ENCODE results near the gene DTX3L.

The DTX3L gene

DNA sequence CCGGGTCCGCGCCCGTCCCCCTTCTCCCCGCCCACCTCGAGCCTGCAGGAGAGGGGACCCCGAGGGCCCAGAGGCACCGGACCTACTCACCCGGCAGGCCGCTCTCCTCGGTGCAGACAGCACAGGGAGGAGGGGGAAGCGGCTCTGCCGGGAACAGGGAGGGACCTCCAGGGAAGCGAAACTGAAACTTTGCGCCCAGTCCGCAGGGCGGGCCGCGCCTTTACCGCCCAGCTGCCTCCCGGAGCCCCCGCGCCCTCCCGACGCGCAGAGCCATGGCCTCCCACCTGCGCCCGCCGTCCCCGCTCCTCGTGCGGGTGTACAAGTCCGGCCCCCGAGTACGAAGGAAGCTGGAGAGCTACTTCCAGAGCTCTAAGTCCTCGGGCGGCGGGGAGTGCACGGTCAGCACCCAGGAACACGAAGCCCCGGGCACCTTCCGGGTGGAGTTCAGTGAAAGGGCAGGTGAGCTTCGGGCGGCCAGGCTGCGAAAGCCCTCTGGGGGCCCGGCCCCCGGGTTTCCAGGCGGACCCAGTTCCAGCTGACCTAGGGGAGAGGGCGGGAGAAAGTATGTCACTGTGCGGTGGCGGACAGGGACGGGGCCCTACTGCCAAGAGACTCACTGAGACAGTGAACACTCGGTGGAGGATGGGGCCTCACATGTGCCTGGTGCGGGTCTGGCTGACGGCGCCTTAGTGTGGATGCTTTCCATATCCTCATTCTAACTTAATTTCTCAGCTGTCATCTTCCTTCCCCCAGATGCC lies at the start of gene DTX3L, which contains the start of gene PARP9:
TSS of gene DTX3L (plus strand) at position 184 of the 758 bp plus-strand sequence. CDS start at position 273, 89 bp downstream.
TSS of gene PARP9 (minus strand) at position 146 of the 758 bp plus-strand sequence. CDS start 4,680 bp downstream, outside the sequence.
- Histone ChIP-seq H3K27me3 (ENCODE audit: insufficient read depth, insufficient read length) (peaks cover 24% of the 10 kb centered on the region), H3K4me3 (ENCODE audit: insufficient read length, low read depth) (peak within 1 kb of the TSS; percentile 65), H3K4me1 (ENCODE audit: insufficient read depth, insufficient read length) (no peaks in the 10 kb centered on the region), H3K36me3 (ENCODE audit: insufficient read depth, insufficient read length, low read length) (peaks cover 4% of the 10 kb centered on the region), H3K9me3 (ENCODE audit: insufficient read depth, low read length) (no peaks in the 10 kb centered on the region), H3K9ac (ENCODE audit: insufficient read length, low read depth) (peak within 1 kb of the TSS; percentile 84)
- no peak for TF ChIP-seq SUZ12 (IDR thresholded peaks at IDR 0.05; ENCODE audit: extremely low read depth, insufficient read depth, insufficient read length)
- no peak for TF ChIP-seq ZNF274 (IDR thresholded peaks at IDR 0.05; ENCODE audit: low read depth, low read length)
- TF ChIP-seq YY1 (IDR thresholded peaks at IDR 0.05; ENCODE audit: insufficient read depth, insufficient read length) = no peak
- DNase-seq (ENCODE audit: low read depth, low spot score) = no peak

DNA sequence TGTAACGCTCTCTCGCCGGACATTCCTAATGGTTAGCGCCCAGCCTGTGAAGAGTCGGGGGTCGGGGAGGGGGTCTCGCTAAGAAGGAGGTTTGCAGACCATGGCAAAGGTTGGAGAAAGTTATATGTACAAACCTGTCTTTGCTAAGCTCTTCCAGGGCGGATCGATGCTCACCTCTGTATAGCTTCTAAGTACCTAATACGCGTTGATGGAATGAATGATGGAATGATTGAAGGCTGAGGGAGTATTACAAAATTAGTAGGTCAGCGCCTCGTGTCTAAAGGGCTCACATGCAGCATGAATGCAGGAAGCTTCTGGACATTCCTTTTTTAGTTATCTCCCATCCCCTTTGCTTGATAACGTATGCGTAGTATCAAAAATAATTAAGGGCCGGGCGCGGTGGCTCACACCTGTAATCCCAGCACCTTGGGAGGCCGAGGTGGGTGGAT lies 49.1 kb upstream of the DTX3L start:
- TF ChIP-seq ZNF274 (IDR thresholded peaks at IDR 0.05; ENCODE audit: low read depth, low read length) = no peak
- no peak for TF ChIP-seq SUZ12 (IDR thresholded peaks at IDR 0.05; ENCODE audit: extremely low read depth, insufficient read depth, insufficient read length)
- TF ChIP-seq YY1 (IDR thresholded peaks at IDR 0.05; ENCODE audit: insufficient read depth, insufficient read length) = no peak
- no peaks in the 10 kb centered on the region for H3K9me3 ChIP-seq (ENCODE audit: insufficient read depth, low read length)
- H3K36me3 ChIP-seq (ENCODE audit: insufficient read depth, insufficient read length, low read length) = peaks cover 8% of the 10 kb centered on the region
- DNase-seq (ENCODE audit: low read depth, low spot score) = no peak
- no peaks in the 10 kb centered on the region for H3K27me3 ChIP-seq (ENCODE audit: insufficient read depth, insufficient read length)
- H3K9ac ChIP-seq (ENCODE audit: insufficient read length, low read depth) = peak overlapping the region; percentile 94
- peaks cover 1% of the 10 kb centered on the region for H3K4me1 ChIP-seq (ENCODE audit: insufficient read depth, insufficient read length)
- H3K4me3 ChIP-seq (ENCODE audit: insufficient read length, low read depth) = peak overlapping the region; percentile 78

DNA sequence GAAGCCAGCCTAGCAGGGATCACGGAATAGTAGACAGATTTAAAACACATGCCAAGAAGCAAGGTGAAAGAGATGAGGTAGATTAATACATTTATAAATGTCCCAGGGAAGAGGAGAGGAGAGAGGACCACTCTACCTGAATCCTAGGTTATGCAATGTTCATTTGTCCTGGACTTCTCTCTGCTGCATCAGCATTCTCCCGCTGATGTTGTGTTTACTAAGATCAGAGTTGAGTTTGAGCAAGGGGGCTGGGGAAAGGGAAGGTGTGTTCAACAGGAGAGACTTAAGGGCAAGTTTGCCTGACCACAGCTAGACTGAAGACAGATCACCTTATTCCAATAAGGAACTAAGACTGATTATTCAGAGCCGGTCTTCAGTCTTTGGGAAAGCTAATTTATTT lies 48.3 kb upstream of the DTX3L start:
- DNase-seq (ENCODE audit: low read depth, low spot score) = no peak
- H3K4me1 ChIP-seq (ENCODE audit: insufficient read depth, insufficient read length) = peaks cover 1% of the 10 kb centered on the region
- TF ChIP-seq YY1 (IDR thresholded peaks at IDR 0.05; ENCODE audit: insufficient read depth, insufficient read length) (no peak), ZNF274 (IDR thresholded peaks at IDR 0.05; ENCODE audit: low read depth, low read length) (no peak), SUZ12 (IDR thresholded peaks at IDR 0.05; ENCODE audit: extremely low read depth, insufficient read depth, insufficient read length) (no peak)

DNA sequence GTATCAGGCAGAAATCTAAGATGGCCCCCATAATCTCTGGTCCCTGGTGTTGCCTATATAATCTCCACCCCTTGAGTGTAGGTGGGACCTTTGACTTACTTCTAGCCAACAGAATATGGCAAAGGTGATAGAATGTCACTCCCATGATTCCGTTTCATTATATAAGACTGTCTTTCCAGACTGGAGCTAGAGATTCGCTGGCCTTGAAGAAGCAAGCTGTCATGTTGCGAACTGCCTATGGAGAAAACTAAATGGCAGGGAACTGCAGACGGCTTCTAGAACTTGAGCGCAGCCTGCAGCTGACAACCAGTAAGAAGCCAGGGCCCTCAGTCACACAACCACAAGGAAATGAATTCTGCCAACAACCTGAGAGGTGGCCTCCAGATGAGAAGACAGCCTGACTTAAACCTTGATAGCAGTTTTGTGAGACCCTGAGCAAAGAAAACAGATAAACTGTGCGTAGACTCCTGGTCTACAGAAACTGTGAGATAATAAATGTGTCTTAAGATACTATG lies 47.2 kb upstream of the DTX3L start:
- Histone ChIP-seq H3K36me3 (ENCODE audit: insufficient read depth, insufficient read length, low read length) (peaks cover 8% of the 10 kb centered on the region), H3K9me3 (ENCODE audit: insufficient read depth, low read length) (no peaks in the 10 kb centered on the region), H3K4me1 (ENCODE audit: insufficient read depth, insufficient read length) (peaks cover 1% of the 10 kb centered on the region), H3K4me3 (ENCODE audit: insufficient read length, low read depth) (no peak overlapping the region), H3K9ac (ENCODE audit: insufficient read length, low read depth) (no peak overlapping the region), H3K27me3 (ENCODE audit: insufficient read depth, insufficient read length) (no peaks in the 10 kb centered on the region)
- no peak for TF ChIP-seq ZNF274 (IDR thresholded peaks at IDR 0.05; ENCODE audit: low read depth, low read length)
- no peak for TF ChIP-seq YY1 (IDR thresholded peaks at IDR 0.05; ENCODE audit: insufficient read depth, insufficient read length)
- TF ChIP-seq SUZ12 (IDR thresholded peaks at IDR 0.05; ENCODE audit: extremely low read depth, insufficient read depth, insufficient read length) = no peak
- no peak for DNase-seq (ENCODE audit: low read depth, low spot score)

More for the DNA sequence above, 48.3 kb upstream of the DTX3L start:
- Histone ChIP-seq H3K27me3 (ENCODE audit: insufficient read depth, insufficient read length) (no peaks in the 10 kb centered on the region), H3K9me3 (ENCODE audit: insufficient read depth, low read length) (no peaks in the 10 kb centered on the region), H3K4me3 (ENCODE audit: insufficient read length, low read depth) (no peak overlapping the region), H3K9ac (ENCODE audit: insufficient read length, low read depth) (no peak overlapping the region), H3K36me3 (ENCODE audit: insufficient read depth, insufficient read length, low read length) (peaks cover 8% of the 10 kb centered on the region)

DNA sequence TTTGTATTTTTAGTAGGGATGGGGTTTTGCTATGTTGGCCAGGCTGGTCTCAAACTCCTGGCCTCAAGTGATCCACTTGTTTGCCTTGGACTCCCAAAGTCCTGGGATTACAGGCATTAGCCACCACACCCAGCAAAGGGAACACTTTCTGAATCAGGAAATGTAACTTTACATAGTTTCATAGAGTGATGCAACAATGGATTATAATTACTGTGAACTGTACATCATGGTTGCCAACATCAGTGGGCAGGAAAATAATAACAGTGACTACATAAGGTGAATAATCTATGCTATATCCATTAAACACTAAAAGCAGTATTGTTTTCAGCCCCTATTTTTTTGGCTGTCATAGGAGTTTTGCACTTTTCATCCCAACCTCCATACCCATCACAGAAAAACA lies 44.4 kb upstream of the DTX3L start:
- Histone ChIP-seq H3K4me3 (ENCODE audit: insufficient read length, low read depth) (no peak overlapping the region), H3K9me3 (ENCODE audit: insufficient read depth, low read length) (no peaks in the 10 kb centered on the region), H3K36me3 (ENCODE audit: insufficient read depth, insufficient read length, low read length) (no peaks in the 10 kb centered on the region), H3K4me1 (ENCODE audit: insufficient read depth, insufficient read length) (peaks cover 1% of the 10 kb centered on the region), H3K9ac (ENCODE audit: insufficient read length, low read depth) (no peak overlapping the region), H3K27me3 (ENCODE audit: insufficient read depth, insufficient read length) (no peaks in the 10 kb centered on the region)
- DNase-seq (ENCODE audit: low read depth, low spot score) = no peak
- TF ChIP-seq SUZ12 (IDR thresholded peaks at IDR 0.05; ENCODE audit: extremely low read depth, insufficient read depth, insufficient read length) (no peak), YY1 (IDR thresholded peaks at IDR 0.05; ENCODE audit: insufficient read depth, insufficient read length) (no peak), ZNF274 (IDR thresholded peaks at IDR 0.05; ENCODE audit: low read depth, low read length) (no peak)

DNA sequence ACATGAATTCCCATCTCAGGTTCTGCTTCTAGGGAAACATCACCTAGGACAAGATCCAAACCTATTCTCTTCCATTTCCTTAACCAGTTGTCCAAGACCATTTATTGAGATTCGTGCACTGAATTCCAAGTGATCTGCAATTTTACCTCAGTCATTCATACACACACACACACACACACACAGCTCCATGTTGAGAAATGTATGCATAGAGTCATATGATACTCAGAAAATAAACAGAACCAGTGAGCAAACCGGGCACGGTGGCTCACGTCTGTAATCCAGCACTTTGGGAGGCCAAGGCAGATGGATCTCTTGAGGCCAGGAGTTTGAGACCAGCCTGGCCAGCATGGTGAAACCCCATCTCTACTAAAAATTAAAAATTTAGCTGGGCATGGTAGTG lies 43.3 kb upstream of the DTX3L start:
- DNase-seq (ENCODE audit: low read depth, low spot score) = no peak
- no peak overlapping the region for H3K9ac ChIP-seq (ENCODE audit: insufficient read length, low read depth)
- H3K36me3 ChIP-seq (ENCODE audit: insufficient read depth, insufficient read length, low read length) = no peaks in the 10 kb centered on the region
- TF ChIP-seq ZNF274 (IDR thresholded peaks at IDR 0.05; ENCODE audit: low read depth, low read length) = no peak
- TF ChIP-seq YY1 (IDR thresholded peaks at IDR 0.05; ENCODE audit: insufficient read depth, insufficient read length) = no peak
- TF ChIP-seq SUZ12 (IDR thresholded peaks at IDR 0.05; ENCODE audit: extremely low read depth, insufficient read depth, insufficient read length) = no peak
- no peaks in the 10 kb centered on the region for H3K27me3 ChIP-seq (ENCODE audit: insufficient read depth, insufficient read length)
- H3K9me3 ChIP-seq (ENCODE audit: insufficient read depth, low read length) = no peaks in the 10 kb centered on the region
- no peak overlapping the region for H3K4me3 ChIP-seq (ENCODE audit: insufficient read length, low read depth)
- no peaks in the 10 kb centered on the region for H3K4me1 ChIP-seq (ENCODE audit: insufficient read depth, insufficient read length)

DNA sequence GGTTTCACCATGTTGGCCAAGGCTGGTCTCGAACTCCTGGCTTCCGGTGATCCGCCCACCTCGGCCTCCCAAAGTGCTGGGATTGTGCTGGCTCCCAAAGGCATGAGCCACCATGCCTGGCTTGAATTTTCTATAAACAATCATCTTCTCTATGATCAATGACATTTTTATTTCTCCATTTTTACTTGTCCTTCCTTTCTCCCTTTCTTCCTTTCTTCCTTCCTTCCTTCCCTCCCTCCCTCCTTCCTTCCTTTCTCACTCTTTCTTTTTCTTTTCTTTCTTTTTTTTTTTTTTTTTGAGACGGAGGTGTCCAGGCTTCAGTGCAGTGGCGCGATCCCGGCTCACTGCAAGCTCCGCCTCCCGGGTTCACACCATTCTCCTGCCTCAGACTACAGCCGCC lies 40.8 kb upstream of the DTX3L start:
- no peaks in the 10 kb centered on the region for H3K27me3 ChIP-seq (ENCODE audit: insufficient read depth, insufficient read length)
- no peak for DNase-seq (ENCODE audit: low read depth, low spot score)
- TF ChIP-seq YY1 (IDR thresholded peaks at IDR 0.05; ENCODE audit: insufficient read depth, insufficient read length) (no peak), SUZ12 (IDR thresholded peaks at IDR 0.05; ENCODE audit: extremely low read depth, insufficient read depth, insufficient read length) (no peak), ZNF274 (IDR thresholded peaks at IDR 0.05; ENCODE audit: low read depth, low read length) (no peak)
- H3K4me1 ChIP-seq (ENCODE audit: insufficient read depth, insufficient read length) = no peaks in the 10 kb centered on the region
- no peaks in the 10 kb centered on the region for H3K9me3 ChIP-seq (ENCODE audit: insufficient read depth, low read length)
- no peak overlapping the region for H3K4me3 ChIP-seq (ENCODE audit: insufficient read length, low read depth)
- no peak overlapping the region for H3K9ac ChIP-seq (ENCODE audit: insufficient read length, low read depth)
- no peaks in the 10 kb centered on the region for H3K36me3 ChIP-seq (ENCODE audit: insufficient read depth, insufficient read length, low read length)

Data from NT2/D1 (cell line).